ENCODE data around the gene GPR78. TPM values are rescaled to one million over a fixed set of nuclear protein-coding genes. Genes with fewer than 3 reads are reported as not detected.
A peak's percentile ranks its signal among the peaks of the same experiment; 100 is the strongest.

Gene GPR78, protein sequence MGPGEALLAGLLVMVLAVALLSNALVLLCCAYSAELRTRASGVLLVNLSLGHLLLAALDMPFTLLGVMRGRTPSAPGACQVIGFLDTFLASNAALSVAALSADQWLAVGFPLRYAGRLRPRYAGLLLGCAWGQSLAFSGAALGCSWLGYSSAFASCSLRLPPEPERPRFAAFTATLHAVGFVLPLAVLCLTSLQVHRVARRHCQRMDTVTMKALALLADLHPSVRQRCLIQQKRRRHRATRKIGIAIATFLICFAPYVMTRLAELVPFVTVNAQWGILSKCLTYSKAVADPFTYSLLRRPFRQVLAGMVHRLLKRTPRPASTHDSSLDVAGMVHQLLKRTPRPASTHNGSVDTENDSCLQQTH
- total RNA-seq (2013): not detected
- not detected for polyA plus RNA-seq
- not detected in 2 replicates for polyA minus RNA-seq
- total RNA-seq: 0 to 0.90 (median 0) reads per million in 11 experiments

DNA sequence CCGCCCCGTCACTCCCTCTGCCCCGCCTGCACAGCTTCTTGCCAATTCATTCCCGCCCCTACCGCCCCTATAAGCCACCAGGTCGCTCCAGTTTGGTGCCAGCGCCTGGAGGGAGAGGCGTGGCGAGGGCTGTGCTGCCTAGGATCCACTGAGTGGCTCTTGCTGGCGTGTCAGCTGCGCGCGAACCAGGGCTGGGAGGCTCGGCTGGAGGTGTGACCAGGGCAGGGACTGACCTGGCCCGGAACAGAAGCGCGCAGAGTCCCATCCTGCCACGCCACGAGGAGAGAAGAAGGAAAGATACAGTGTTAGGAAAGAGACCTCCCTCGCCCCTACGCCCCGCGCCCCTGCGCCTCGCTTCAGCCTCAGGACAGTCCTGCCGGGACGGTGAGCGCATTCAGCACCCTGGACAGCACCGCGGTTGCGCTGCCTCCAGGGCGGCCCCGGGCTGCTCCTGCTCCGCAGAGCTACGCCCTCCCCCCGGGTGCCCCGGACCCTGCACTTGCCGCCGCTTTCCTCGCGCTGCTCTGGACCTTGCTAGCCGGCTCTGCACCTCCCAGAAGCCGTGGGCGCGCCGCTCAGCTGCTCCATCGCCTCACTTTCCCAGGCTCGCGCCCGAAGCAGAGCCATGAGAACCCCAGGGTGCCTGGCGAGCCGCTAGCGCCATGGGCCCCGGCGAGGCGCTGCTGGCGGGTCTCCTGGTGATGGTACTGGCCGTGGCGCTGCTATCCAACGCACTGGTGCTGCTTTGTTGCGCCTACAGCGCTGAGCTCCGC is at the start of gene GPR78:
TSS of gene GPR78 (plus strand) at position 72 of the 773 bp plus-strand sequence. CDS start at position 663, 591 bp downstream.
- Histone ChIP-seq H3K9me3 (replicated peaks in 1 of 2; ENCODE audit: control insufficient read depth in 1 of 2, insufficient read depth in 1 of 2, low read length in 2 of 2) (no peaks in the 10 kb centered on the region), H3K27ac (ENCODE audit: low read depth in 1 of 2, low read length in 2 of 2) (no peak within 1 kb of the TSS), H3K36me3 (replicated peaks in 1 of 2; ENCODE audit: control insufficient read depth in 1 of 2, insufficient read depth in 2 of 2, low read length in 2 of 2) (no peaks in the 10 kb centered on the region), H3K27me3 (ENCODE audit: control insufficient read depth in 2 of 2, insufficient read depth in 2 of 2, low read length in 2 of 2) (peaks cover 0 to 6% of the 10 kb centered on the region in 2 donors), H3K4me3 (replicated peaks in 1 of 3; ENCODE audit: low read depth in 2 of 3, low read length in 3 of 3) (no peak within 1 kb of the TSS), H4K20me1 (ENCODE audit: insufficient read depth, low read length) (no peaks in the 10 kb centered on the region), H3K9ac (ENCODE audit: insufficient read depth, low read length, poor library complexity, severe bottlenecking) (no peak within 1 kb of the TSS), H3K4me2 (replicated peaks; ENCODE audit: extremely low read depth, low read length, poor library complexity, severe bottlenecking) (no peak within 1 kb of the TSS), H3K4me1 (ENCODE audit: control insufficient read depth in 1 of 2, insufficient read depth in 2 of 2, low read length in 2 of 2) (no peaks in the 10 kb centered on the region), H3K79me2 (ENCODE audit: insufficient read depth, low read length) (no peaks in the 10 kb centered on the region), H2AFZ (ENCODE audit: insufficient read depth, low read depth, low read length, poor library complexity, severe bottlenecking) (no peak within 1 kb of the TSS)
- Mint-ChIP-seq H3K4me3 (peak within 1 kb of the TSS in 1 of 2 donors; percentile 30), H3K4me1 (no peaks in the 10 kb centered on the region), H3K9me3 (peaks cover 0 to 2% (median 0%) of the 10 kb centered on the region in 7 donors), H3K27me3 (ENCODE audit: low read depth in 3 of 3) (peaks cover 0 to 24% (median 14%) of the 10 kb centered on the region in 3 donors), H3K27ac (no peak within 1 kb of the TSS), H3K36me3 (no peaks in the 10 kb centered on the region)
- TF ChIP-seq, protein P1, sequence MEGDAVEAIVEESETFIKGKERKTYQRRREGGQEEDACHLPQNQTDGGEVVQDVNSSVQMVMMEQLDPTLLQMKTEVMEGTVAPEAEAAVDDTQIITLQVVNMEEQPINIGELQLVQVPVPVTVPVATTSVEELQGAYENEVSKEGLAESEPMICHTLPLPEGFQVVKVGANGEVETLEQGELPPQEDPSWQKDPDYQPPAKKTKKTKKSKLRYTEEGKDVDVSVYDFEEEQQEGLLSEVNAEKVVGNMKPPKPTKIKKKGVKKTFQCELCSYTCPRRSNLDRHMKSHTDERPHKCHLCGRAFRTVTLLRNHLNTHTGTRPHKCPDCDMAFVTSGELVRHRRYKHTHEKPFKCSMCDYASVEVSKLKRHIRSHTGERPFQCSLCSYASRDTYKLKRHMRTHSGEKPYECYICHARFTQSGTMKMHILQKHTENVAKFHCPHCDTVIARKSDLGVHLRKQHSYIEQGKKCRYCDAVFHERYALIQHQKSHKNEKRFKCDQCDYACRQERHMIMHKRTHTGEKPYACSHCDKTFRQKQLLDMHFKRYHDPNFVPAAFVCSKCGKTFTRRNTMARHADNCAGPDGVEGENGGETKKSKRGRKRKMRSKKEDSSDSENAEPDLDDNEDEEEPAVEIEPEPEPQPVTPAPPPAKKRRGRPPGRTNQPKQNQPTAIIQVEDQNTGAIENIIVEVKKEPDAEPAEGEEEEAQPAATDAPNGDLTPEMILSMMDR (IDR thresholded peaks at IDR 0.05): no peak
- no peak for DNase-seq
- intact Hi-C loops (cut with micrococcal nuclease): no loop called here
- WGBS (ENCODE audit: insufficient coverage): 8% methylated on average over 56 of the region's 63 CpGs

DNA sequence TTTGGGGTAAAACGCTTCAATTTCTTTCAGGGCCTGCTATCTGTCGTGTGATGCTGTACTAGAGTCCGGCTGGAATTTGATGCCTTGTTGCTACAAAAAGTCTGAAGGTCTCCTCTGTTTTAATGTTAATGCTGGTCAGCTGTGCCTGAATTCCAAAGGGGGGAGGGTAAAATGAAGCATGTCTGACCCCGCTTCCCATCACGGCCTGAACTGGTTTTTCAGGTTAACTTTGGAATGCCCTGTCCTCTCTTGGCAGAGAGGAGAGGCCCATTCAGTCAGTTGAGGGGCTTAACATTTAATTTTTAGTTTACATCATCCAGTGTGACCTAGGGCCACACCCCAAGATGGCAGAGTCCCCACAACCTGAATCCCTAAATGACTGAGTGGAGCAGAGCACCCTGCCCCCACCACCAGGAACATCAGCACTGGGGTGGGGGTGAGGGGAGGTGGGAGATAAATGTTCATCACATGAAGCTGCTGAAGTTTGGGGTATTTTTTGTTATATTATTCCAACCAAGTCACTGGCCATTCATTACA is 47.9 kb upstream of the GPR78 start:
- H3K9ac ChIP-seq (ENCODE audit: insufficient read depth, low read length, poor library complexity, severe bottlenecking): no peak overlapping the region
- DNase-seq: no peak
- Mint-ChIP-seq H3K36me3 (no peaks in the 10 kb centered on the region), H3K27me3 (ENCODE audit: low read depth in 3 of 3) (peaks cover 0 to 14% (median 1%) of the 10 kb centered on the region in 3 donors), H3K9me3 (peaks cover 4 to 19% (median 15%) of the 10 kb centered on the region in 7 donors), H3K4me3 (no peak overlapping the region), H3K27ac (no peak overlapping the region), H3K4me1 (peaks cover 6% of the 10 kb centered on the region)
- TF ChIP-seq, protein P1 (IDR thresholded peaks at IDR 0.05): no peak
- H3K4me2 ChIP-seq (replicated peaks; ENCODE audit: extremely low read depth, low read length, poor library complexity, severe bottlenecking): no peak overlapping the region
- H3K27ac ChIP-seq (ENCODE audit: low read depth in 1 of 2, low read length in 2 of 2): no peak overlapping the region
- H3K4me1 ChIP-seq (ENCODE audit: control insufficient read depth in 1 of 2, insufficient read depth in 2 of 2, low read length in 2 of 2): peaks cover under 1 to 5% of the 10 kb centered on the region in 2 donors
- peaks cover 4 to 7% of the 10 kb centered on the region in 2 donors for H3K9me3 ChIP-seq (replicated peaks in 1 of 2; ENCODE audit: control insufficient read depth in 1 of 2, insufficient read depth in 1 of 2, low read length in 2 of 2)
- WGBS (ENCODE audit: insufficient coverage): 79% methylated on average over 4 of the region's 5 CpGs
- H4K20me1 ChIP-seq (ENCODE audit: insufficient read depth, low read length): no peaks in the 10 kb centered on the region
- H3K27me3 ChIP-seq (ENCODE audit: control insufficient read depth in 2 of 2, insufficient read depth in 2 of 2, low read length in 2 of 2): no peaks in the 10 kb centered on the region
- H3K4me3 ChIP-seq (replicated peaks in 1 of 3; ENCODE audit: low read depth in 2 of 3, low read length in 3 of 3): no peak overlapping the region
- H2AFZ ChIP-seq (ENCODE audit: insufficient read depth, low read depth, low read length, poor library complexity, severe bottlenecking): no peak overlapping the region
- no peaks in the 10 kb centered on the region for H3K79me2 ChIP-seq (ENCODE audit: insufficient read depth, low read length)
- intact Hi-C loops (cut with micrococcal nuclease): no loop called here
- no peaks in the 10 kb centered on the region for H3K36me3 ChIP-seq (replicated peaks in 1 of 2; ENCODE audit: control insufficient read depth in 1 of 2, insufficient read depth in 2 of 2, low read length in 2 of 2)
